Stimulated activated naive CD8-positive, alpha-beta T cell treated with anti-CD3 and anti-CD28 coated beads, Interleukin-15, amount 100 ng/mL, for 72 hours (primary cell): ENCODE results near the gene SMG5.

Experiments
- ATAC-seq: fragments of 150-1000 bp; cut with Tn5 transposase; 2 replicates; pipeline ENCODE4 v1.10.0; 2021; ENCODE audit warnings: mild to moderate bottlenecking, moderate library complexity
- DNase-seq, 2 donors: peaks; one replicate each; pipeline ENCODE4 v3.0.0; 2021 to 2022
- H3K27ac Mint-ChIP-seq, 2 donors: one replicate each; pipeline ENCODE4 v1.8.0; 2022; ENCODE audit warnings: mild to moderate bottlenecking in 2 of 2, mixed read lengths in 2 of 2, moderate library complexity in 2 of 2
- H3K27me3 Mint-ChIP-seq: one replicate; pipeline ENCODE4 v1.8.0; 2022; ENCODE audit warnings: mixed read lengths
- H3K4me1 Mint-ChIP-seq: one replicate; pipeline ENCODE4 v1.8.0; 2022; ENCODE audit warnings: mild to moderate bottlenecking, mixed read lengths
- H3K4me3 Mint-ChIP-seq, 2 donors: one replicate each; pipeline ENCODE4 v1.8.0; 2022; ENCODE audit warnings: mild to moderate bottlenecking in 2 of 2, mixed read lengths in 2 of 2, moderate library complexity in 1 of 2
- H3K9me3 Mint-ChIP-seq, 2 donors: one replicate each; pipeline ENCODE4 v1.8.0; 2022; ENCODE audit warnings: mixed read lengths in 2 of 2

Gene SMG5

GRCh38 chr1:156289857-156290256 is 7.2 kb upstream of the SMG5 start:
- no peak for ATAC-seq
- no peaks in the 10 kb centered on the region for H3K27me3 Mint-ChIP-seq

DNA sequence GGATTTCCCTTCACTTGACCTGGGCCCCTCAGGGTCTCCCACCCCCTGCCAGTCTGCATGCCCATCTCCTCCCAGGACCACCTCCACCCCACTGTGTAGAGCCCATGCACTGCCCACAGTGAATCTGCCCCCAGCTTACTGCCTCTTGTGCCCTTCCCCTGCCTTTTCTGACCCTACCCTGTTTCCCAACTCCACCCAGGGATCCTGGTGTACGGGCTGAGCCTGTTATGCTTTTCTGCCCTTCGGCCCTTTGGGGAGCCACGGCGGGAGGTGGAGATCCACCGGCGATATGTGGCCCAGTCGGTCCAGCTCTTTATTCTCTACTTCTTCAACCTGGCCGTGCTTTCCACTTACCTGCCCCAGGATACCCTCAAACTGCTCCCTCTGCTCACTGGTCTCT is 3.4 kb upstream of the SMG5 start:
- H3K27ac Mint-ChIP-seq, result no peak overlapping the region
- no peaks in the 10 kb centered on the region for H3K27me3 Mint-ChIP-seq
- H3K4me1 Mint-ChIP-seq, result peaks cover 26% of the 10 kb centered on the region
- H3K4me3 Mint-ChIP-seq, result no peak overlapping the region
- DNase-seq (no peak), ATAC-seq (no peak)
- no peaks in the 10 kb centered on the region for H3K9me3 Mint-ChIP-seq

More at GRCh38 chr1:156289857-156290256, 7.2 kb upstream of the SMG5 start:
- H3K27ac Mint-ChIP-seq, result peak overlapping the region in 1 of 2 donors; percentile 52
- H3K4me1 Mint-ChIP-seq, result peaks cover 10% of the 10 kb centered on the region
- no peaks in the 10 kb centered on the region for H3K9me3 Mint-ChIP-seq
- no peak for DNase-seq
- no peak overlapping the region for H3K4me3 Mint-ChIP-seq

DNA sequence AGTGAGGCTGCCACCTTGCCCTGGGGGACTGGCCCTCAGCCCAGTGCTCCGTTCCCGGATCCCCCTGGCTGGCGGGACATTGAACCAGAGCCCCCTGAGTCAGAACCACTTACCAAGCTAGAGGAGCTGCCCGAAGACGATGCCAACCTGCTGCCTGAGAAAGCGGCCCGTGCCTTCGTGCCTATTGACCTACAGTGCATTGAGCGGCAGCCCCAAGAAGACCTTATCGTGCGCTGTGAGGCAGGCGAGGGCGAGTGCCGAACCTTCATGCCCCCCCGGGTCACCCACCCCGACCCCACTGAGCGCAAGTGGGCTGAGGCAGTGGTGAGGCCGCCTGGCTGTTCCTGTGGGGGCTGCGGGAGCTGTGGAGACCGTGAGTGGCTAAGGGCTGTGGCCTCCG is 2.8 kb upstream of the SMG5 start:
- Mint-ChIP-seq H3K4me3 (no peak overlapping the region), H3K27ac (peak overlapping the region in 1 of 2 donors; percentile 90), H3K9me3 (no peaks in the 10 kb centered on the region), H3K27me3 (no peaks in the 10 kb centered on the region), H3K4me1 (peaks cover 33% of the 10 kb centered on the region)
- DNase-seq (no peak), ATAC-seq (no peak)

DNA sequence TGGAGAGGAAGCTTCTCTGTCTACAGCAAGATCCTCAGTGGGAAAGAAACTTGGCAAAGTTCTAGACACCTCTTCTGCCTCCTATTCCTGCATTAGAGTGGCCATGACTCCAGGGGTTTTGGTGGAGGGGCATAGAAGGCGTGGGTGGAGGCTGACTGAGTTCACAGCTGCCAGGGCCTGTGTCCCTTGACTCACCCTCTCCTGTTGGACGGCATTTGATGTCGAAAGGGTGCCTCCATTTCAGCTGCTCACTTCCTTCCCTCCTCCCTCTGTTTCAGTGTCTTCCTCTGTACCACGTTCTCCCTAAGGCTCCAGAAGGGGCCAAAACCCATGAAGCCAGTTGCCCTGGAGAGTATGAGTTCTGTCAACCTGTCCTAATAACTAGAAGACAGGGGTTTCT is 2.1 kb upstream of the SMG5 start:
- Mint-ChIP-seq H3K27me3 (no peaks in the 10 kb centered on the region), H3K4me3 (peak overlapping the region in 1 of 2 donors; percentile 42), H3K4me1 (peaks cover 39% of the 10 kb centered on the region), H3K9me3 (no peaks in the 10 kb centered on the region), H3K27ac (no peak overlapping the region)
- ATAC-seq (no peak), DNase-seq (no peak)

GRCh38 chr1:156284112-156284511 is 1.5 kb upstream of the SMG5 start, which contains the start of gene TMEM79:
TMEM79 (plus strand) TSS chr1:156284325; CDS start chr1:156285227, 902 bp downstream.
- H3K9me3 Mint-ChIP-seq, result no peaks in the 10 kb centered on the region
- no peak for DNase-seq
- H3K27ac Mint-ChIP-seq, result peak within 1 kb of the TSS; percentile 98
- ATAC-seq, result no peak
- no peaks in the 10 kb centered on the region for H3K27me3 Mint-ChIP-seq
- H3K4me3 Mint-ChIP-seq, result peak within 1 kb of the TSS; percentile 90 to 96
- H3K4me1 Mint-ChIP-seq, result peaks cover 40% of the 10 kb centered on the region

- DNase-seq (no peak), ATAC-seq (no peak)
- Mint-ChIP-seq H3K9me3 (no peaks in the 10 kb centered on the region), H3K4me3 (peak overlapping the region; percentile 90 to 96), H3K27me3 (no peaks in the 10 kb centered on the region), H3K4me1 (peaks cover 40% of the 10 kb centered on the region), H3K27ac (peak overlapping the region; percentile 98)
Observed at GRCh38 chr1:156283521-156283920, 896 bp upstream of the SMG5 start.

- Mint-ChIP-seq H3K27ac (peak overlapping the region; percentile 98), H3K4me3 (peak overlapping the region; percentile 90 to 96), H3K4me1 (peaks cover 48% of the 10 kb centered on the region), H3K27me3 (no peaks in the 10 kb centered on the region), H3K9me3 (no peaks in the 10 kb centered on the region)
- ATAC-seq, result no peak
- DNase-seq, result peak in 1 of 2 donors; percentile 23
Observed at GRCh38 chr1:156281693-156282478, 739 bp downstream of the SMG5 start.

- H3K9me3 Mint-ChIP-seq, result no peaks in the 10 kb centered on the region
- peak overlapping the region; percentile 98 for H3K27ac Mint-ChIP-seq
- DNase-seq (peak; percentile 37 to 63), ATAC-seq (peak; percentile 74)
- H3K4me3 Mint-ChIP-seq, result peak overlapping the region; percentile 90 to 96
- peaks cover 48% of the 10 kb centered on the region for H3K4me1 Mint-ChIP-seq
- no peaks in the 10 kb centered on the region for H3K27me3 Mint-ChIP-seq
Observed at GRCh38 chr1:156281281-156281680, 1.3 kb downstream of the SMG5 start.

DNA sequence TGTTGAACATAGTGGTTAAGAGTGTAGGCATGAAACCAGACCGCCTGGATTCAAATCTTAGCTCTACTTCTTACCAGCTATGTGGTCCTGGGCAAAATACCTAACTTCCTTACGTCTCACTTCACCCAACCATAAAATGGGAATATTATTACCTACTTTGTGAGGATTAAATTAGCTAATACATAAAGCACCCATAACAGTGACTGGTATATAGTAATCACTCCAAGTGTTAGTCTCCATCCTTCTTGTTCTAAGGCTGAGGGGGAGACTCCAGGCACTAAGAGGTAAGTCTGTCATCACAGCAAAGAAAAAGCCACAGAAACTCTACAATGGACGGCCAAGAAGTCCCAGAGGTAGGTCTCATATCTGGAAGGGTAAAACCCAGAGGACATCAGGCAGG is 2.8 kb downstream of the SMG5 start:
- ATAC-seq (no peak), DNase-seq (no peak)
- peak overlapping the region in 1 of 2 donors; percentile 67 for H3K27ac Mint-ChIP-seq
- H3K9me3 Mint-ChIP-seq, result no peaks in the 10 kb centered on the region
- H3K4me1 Mint-ChIP-seq, result peaks cover 44% of the 10 kb centered on the region
- no peak overlapping the region for H3K4me3 Mint-ChIP-seq
- H3K27me3 Mint-ChIP-seq, result no peaks in the 10 kb centered on the region

GRCh38 chr1:156276966-156277381 is 5.7 kb downstream of the SMG5 start:
- Mint-ChIP-seq H3K4me3 (no peak overlapping the region), H3K9me3 (no peaks in the 10 kb centered on the region), H3K27me3 (no peaks in the 10 kb centered on the region), H3K4me1 (peaks cover 29% of the 10 kb centered on the region), H3K27ac (no peak overlapping the region)
- DNase-seq, result no peak
- ATAC-seq, result no peak

DNA sequence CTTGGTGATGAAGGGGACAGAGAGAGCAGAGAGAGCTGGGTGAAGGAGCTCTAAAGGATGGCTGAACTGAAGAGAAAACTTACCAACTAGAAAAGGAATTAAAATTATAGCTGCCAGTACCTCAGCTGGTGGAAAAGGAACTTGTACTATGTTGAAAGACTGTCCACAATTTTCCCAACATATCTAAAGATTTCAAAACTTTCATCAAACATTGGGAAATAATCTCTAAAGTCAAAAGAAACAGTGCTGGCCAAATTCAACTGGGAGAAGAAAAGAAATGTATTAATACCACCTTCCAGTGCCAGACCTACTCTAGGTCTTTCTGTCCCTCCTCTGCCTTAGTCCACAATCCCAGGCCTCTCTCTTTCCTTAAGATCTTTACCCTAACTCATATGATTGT is 6.1 kb downstream of the SMG5 start:
- Mint-ChIP-seq H3K9me3 (no peaks in the 10 kb centered on the region), H3K27me3 (no peaks in the 10 kb centered on the region), H3K4me3 (no peak overlapping the region), H3K27ac (no peak overlapping the region), H3K4me1 (peaks cover 26% of the 10 kb centered on the region)
- DNase-seq (no peak), ATAC-seq (no peak)

- H3K27ac Mint-ChIP-seq, result peak overlapping the region in 1 of 2 donors; percentile 49
- no peak overlapping the region for H3K4me3 Mint-ChIP-seq
- ATAC-seq (no peak), DNase-seq (no peak)
- no peaks in the 10 kb centered on the region for H3K4me1 Mint-ChIP-seq
- H3K9me3 Mint-ChIP-seq, result no peaks in the 10 kb centered on the region
- no peaks in the 10 kb centered on the region for H3K27me3 Mint-ChIP-seq
Observed at GRCh38 chr1:156270314-156270713, 12.3 kb downstream of the SMG5 start.

GRCh38 chr1:156268336-156268735 is 14.3 kb downstream of the SMG5 start:
- ATAC-seq (no peak), DNase-seq (no peak)
- Mint-ChIP-seq H3K27me3 (no peaks in the 10 kb centered on the region), H3K27ac (no peak overlapping the region), H3K4me3 (no peak overlapping the region), H3K4me1 (no peaks in the 10 kb centered on the region), H3K9me3 (no peaks in the 10 kb centered on the region)

DNA sequence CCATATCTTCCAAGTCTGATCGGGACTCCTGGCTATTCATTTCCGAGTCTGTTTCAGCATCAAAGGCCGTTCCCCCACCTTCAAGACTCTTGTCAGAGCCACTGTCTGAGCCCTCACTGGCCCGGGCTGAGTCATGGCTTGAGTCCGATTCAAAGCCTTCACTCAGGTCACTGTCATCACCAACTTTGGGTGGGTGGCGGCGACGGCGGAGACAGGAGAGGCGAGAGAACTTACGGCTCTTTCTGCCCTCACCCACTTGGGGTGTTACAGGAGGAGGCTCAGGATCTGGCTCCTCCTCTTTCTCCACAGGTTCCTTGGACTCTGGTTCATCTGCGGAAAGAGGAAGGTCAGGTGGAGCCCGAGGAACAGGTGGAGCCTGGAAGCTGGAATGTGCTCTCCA is 16.6 kb downstream of the SMG5 start:
- DNase-seq (no peak), ATAC-seq (no peak)
- Mint-ChIP-seq H3K4me3 (no peak overlapping the region), H3K27me3 (no peaks in the 10 kb centered on the region), H3K9me3 (no peaks in the 10 kb centered on the region), H3K27ac (no peak overlapping the region), H3K4me1 (no peaks in the 10 kb centered on the region)

GRCh38 chr1:156263288-156263655 is 19.4 kb downstream of the SMG5 start:
- Mint-ChIP-seq H3K9me3 (no peaks in the 10 kb centered on the region), H3K27me3 (no peaks in the 10 kb centered on the region), H3K27ac (peak overlapping the region in 1 of 2 donors; percentile 57), H3K4me1 (peaks cover 5% of the 10 kb centered on the region), H3K4me3 (no peak overlapping the region)
- no peak for ATAC-seq
- DNase-seq, result no peak

DNA sequence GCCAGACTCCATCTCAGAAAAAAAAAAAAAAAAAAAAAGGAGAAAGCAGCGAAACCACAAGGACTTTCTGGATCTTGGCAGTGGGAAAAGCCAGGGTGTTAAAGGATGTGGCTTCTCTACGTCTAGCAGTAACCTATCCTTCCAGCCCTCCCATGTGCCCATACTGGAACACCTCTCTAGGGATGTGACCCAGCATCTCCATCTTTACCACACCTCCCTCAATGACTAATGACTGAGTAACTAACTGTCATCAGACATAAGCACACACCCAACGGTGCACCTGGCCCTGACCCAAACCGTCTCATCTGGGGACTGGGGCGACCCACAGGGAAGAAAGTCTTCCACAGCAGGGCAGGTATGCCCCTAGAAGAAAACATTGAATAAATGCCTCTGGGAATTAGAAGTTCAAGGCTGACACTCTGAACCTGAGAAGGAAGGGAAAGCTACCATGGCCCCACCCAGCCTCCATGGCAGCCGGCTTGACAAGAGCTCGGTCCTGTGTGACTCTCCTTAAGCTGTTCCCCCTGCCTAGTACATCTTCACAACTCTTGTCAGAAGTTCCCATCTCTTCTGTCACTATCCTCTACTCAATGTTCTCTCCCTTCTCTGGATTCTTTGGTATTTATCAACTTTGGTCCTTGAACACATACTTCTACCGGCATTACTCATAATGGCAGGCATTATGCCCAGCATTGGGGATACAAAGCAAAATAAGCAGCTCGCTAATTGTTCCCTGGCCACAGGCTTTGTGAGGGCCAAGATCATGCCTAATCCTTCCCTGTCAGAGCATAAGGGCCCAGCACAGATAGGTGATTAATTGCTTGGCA is 20.0 kb downstream of the SMG5 start:
- ATAC-seq, result peak; percentile 57
- no peak for DNase-seq

More for the DNA sequence above, 20.0 kb downstream of the SMG5 start:
- peaks cover 5% of the 10 kb centered on the region for H3K4me1 Mint-ChIP-seq
- H3K27ac Mint-ChIP-seq, result peak overlapping the region; percentile 40 to 57
- no peaks in the 10 kb centered on the region for H3K9me3 Mint-ChIP-seq
- H3K4me3 Mint-ChIP-seq, result no peak overlapping the region
- H3K27me3 Mint-ChIP-seq, result no peaks in the 10 kb centered on the region
